Measurements from ENCODE around the gene SLAMF6.
"Not testable (repeated sequence)": the region's sequence is repeated elsewhere in the genome, so short reads cannot be mapped to it uniquely, and the experiment has no call there.

The SLAMF6 gene

GRCh38 chr1:160542303-160542945 lies 19.4 kb upstream of the SLAMF6 start:
- DNase-seq = no peak

GRCh38 chr1:160541622-160542302 lies 18.7 kb upstream of the SLAMF6 start:
- DNase-seq = no peak

DNA sequence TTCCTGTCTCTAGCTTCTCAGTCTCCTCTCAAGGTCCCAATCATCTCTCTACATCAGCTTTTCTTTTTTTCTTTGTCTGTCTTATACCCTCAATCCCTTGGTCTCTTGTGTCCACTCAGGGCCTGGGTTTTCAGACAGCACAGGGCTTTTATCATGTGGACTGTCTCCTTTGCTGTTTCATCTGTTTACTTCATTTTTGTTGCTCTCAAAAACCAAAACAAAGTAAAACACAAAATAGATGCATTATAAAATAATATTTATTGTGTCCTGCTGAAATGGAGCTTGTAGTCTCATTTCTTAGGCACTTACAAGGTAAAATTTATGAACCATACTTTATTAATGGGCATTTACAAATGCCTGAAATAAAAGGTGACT lies 17.8 kb upstream of the SLAMF6 start:
- no peak for DNase-seq

DNA sequence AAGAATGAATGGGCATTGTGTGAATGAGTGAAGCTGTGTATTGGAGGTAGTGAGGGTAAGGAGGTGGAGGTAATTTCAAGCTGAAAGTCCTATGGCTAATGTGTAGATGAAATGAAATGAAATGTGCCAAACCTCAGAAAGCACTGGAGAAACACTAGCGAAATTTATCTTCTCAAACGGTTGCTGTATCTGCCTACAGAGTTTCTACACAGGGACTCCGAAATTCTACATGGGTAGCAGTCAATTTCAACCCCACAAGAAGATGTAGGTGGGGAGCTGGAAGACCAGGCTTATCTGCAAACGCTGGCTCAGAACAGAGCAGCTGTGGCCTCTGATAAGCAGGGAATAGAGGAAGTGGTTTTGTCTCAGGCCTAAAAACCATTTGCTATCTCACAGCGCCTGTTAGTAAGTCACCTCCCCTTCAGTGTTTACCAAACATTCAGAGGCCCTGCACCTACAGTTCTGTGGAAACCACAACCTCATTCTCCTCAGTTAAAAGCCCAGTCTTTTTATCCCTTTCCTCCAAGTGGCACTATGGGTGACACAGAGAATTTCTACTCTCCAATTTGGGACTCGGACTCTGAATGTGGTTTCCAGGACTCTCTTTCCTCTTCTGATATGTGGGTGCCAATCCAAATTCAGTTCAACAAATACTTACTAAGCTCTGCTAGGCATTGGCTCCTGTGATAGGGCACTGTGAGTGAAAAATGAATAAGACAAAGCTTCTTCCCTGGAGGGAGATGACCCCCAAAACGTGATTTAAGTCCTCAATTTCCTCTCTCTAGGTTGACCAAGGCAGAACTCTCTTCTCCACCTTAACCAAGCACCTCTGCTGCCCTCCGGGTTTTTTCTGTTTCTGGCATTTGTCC lies 17.2 kb upstream of the SLAMF6 start:
- DNase-seq = no peak

DNA sequence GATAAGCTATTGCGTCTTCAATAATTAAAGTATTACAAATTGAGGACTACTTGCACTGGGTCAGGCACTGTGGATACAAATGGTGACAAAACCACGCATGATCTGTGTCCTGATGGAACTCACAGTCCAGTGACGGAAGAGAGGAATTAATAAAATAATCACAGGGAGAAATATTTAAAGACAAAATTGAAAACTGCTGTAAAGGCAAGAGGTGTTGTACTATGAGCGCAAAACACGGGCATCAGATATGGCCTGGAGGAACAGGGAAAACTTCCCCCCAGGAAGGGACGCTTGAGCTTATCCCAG lies 16.6 kb upstream of the SLAMF6 start:
- DNase-seq = no peak

DNA sequence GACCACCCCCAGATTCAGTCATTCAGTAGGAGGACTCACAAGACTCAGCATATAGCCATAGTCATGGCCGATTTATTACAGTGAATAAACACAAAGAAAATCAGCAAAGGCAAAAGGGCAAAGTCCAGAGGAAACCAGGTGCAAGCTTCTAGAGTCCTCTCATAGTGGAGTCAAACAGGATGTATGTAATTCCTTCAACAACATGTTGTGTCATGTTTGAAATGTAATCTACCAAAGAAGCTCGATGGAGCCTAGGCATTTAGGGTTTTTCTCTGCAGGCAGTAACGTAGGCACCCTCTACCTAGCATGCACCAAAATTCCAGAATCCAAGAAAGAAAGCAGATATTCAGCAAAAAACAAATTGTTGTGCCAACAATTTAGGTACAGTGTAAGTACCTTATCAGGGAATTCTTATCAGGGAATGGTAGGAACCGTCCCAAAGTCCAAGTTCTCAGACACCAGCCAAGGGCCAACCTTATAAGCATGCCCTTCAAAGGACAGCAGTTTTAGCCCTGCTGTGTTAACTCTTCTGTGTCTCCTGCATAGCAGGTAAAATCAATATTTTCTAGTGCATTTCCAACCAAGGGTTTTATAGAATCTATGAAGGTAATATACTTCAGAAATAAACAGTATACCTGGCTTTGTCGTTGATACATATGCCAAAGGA lies 16.1 kb upstream of the SLAMF6 start:
- DNase-seq = no peak

GRCh38 chr1:160537714-160538665 lies 14.9 kb upstream of the SLAMF6 start:
- DNase-seq = no peak

DNA sequence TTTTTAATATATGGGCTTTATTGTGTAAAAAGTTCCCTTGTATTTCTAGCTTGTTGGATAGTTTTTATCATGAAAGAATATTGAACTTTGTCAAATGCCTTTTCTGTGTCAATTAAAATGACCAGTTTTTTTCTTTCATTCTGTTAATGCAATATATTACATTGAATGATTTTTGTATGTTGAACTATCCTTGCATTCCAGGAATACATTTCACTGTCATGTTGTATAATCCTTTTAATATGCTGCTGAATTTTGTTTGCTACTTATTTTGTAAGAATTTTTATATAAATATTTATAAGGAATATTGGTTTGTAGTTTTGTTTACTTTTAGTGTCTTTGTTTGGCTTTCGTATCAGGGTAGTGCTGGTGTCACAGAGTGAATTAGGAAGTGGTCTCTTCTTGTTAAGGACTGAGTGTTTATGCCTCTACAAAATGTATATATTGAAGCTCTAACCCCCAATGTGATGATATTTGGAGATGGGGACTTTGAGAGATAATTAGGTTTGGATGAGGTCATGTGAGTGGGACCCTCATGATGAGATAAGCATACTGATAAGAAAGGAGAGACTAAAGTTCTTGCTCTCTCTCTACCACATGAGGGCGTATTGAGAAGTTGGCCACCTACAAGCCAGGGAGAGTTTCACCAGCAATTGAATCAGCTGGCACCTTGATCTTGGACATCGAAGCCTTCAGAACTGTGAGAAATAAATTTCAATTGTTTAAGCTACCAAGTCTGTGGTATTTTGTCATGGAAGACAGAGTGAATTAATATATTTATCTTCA lies 12.0 kb upstream of the SLAMF6 start:
- DNase-seq = no peak

DNA sequence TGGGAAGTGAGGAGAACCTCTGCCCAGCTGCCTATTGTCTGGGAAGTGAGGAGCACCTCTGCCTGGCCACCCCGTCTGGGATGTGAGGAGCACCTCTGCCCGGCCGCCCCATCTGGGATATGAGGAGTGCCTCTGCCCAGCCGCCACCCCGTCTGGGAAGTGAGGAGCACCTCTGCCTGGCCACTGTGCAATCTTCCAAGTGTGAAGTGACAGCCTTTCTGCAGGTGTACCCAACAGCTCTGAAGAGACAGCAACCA lies 9.4 kb upstream of the SLAMF6 start:
- not testable (repeated sequence) for DNase-seq

DNA sequence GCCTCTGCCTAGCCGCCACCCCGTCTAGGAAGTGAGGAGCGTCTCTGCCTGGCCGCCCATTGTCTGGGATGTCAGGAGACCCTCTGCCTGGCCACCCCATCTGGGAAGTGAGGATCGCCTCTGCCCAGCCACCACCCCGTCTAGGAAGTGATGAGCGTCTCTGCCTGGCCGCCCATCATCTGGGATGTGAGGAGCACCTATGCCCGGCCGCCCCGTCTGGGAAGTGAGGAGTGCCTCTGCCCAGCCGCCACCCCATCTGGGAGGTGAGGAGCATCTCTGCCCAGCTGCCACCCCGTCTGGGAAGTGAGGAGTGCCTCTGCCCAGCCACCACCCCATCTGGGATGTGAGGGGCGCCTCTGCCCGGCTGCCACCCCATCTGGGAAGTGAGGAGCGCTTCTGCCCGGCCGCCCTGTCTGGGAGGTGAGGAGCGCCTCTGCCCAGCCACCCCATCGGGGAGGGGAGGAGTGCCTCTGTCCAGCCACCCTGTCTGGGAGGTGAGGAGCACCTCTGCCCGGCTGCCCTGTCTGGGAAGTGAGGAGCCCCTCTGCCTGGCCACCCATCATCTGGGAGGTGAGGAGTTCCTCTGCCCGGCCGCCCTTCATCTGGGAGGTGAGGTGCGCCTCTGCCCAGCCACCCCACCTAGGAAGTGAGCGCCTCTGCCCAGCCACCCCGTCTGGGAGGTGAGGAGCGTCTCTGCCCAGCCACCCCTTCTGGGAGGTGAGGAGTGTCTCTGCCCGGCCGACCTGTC lies 8.9 kb upstream of the SLAMF6 start:
- DNase-seq = not testable (repeated sequence)

DNA sequence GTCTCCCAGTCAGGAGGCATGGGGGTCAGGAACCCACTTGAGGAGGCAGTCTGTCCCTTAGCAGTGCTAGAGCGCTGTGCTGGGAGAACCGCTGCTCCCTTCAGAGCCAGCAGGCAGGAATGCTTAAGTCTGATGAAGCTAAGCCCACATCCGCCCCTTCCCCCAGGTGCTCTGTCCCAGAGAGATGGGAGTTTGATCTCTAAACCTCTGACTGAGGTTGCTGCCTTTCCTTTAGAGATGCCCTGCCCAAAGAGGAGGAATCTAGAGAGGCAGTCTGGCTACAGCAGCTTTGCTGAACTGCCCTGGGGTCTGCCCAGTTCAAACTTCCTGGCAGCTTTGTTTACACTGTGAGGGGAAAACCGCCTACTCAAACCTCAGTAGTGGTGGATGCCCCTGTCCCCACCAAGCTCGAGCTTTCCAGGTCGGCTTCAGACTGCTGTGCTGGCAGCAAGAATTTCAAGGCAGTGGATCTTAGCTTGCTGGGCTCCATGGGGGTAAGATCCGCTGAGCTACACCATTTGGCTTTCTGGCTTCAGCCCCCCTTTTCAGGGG lies 6.4 kb upstream of the SLAMF6 start:
- DNase-seq = not testable (repeated sequence)

- DNase-seq = not testable (repeated sequence)
Measured at GRCh38 chr1:160523789-160524188, 734 bp upstream of the SLAMF6 start.

- DNase-seq = no peak
Measured at GRCh38 chr1:160522136-160522535, 919 bp downstream of the SLAMF6 start.

DNA sequence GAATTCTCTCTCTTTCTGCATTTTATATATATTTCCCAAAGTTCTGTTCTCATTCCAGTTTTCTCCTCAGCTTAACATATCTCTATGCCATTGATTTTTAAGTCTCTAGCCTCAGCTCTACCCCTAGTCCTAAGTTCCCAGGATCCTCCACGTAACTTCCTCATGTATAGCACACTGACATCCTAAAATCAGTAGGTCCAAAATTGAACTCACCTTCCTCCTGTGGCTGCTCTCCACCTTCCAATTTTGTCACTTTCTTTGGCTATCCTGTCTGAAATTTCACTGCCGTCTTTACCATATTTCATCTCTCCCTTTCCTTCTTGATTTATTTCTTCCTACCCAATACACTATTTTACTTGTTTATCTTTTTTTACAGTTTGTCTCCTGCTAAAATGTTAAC lies 1.5 kb downstream of the SLAMF6 start:
- no peak for DNase-seq

DNA sequence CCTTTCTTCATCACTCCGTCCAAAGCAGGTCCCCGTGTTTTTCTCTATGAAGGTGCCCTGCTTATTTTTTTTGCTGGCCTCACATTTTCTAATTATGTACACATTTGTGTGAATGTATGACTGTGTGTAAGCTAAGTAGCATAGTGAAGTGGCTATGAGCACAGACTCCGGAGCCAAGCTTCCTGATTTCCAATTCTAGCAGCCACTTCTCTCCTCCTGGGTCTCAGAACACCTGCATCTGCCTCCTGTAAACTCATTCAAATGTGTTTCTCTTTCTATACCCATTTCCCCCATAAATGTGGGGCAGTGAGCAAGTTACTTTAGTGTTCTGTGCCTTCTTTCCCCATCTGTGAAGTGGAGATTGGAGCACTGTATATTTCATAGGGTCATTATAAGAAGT lies 2.1 kb downstream of the SLAMF6 start:
- no peak for DNase-seq

- DNase-seq = no peak
Measured at GRCh38 chr1:160520582-160520981, 2.5 kb downstream of the SLAMF6 start.

GRCh38 chr1:160519642-160520435 lies 3.2 kb downstream of the SLAMF6 start:
- no peak for DNase-seq

DNA sequence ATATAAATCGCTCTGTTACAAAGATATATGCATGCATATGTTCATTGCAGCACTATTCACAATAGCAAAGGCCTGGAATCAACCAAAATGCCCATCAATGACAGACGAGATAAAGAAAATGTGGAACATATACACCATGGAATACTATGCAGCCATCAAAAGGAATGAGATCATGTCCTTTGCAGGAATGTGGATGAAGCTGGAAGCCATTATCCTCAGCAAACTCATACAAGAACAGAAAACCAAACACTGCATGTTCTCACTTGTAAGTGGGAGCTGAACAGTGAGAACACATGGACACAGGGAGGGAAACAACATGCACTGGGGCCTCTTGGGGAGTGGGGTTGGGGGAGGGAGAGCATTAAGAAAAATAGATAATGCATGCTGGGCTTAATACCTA lies 5.5 kb downstream of the SLAMF6 start:
- not testable (repeated sequence) for DNase-seq

DNA sequence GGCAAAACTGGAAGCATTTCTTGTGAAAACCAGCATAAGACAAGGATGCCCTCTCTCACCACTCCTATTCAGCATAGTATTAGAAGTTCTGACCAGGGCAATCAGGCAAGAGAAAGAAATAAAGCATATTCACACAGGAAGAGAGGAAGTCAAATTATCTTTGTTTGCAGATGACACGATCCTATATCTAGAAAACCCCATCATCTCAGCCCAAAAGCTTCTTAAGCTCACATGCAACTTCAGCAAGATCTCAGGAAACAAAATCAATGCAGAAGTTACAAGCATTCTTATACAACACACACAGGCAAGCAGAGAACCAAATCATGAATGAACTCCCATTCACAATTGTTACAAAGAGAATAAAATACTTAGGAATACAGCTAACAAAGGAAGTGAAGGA lies 7.1 kb downstream of the SLAMF6 start:
- not testable (repeated sequence) for DNase-seq

Measured in right kidney (tissue), 1 donor.